Transverse colon (tissue), 4 donors: ENCODE measurements around the gene CD6. TPM values are rescaled to one million over a fixed set of nuclear protein-coding genes. Genes with fewer than 3 reads are reported as not detected.

Source experiments
- DNase-seq: peaks from one replicate; pipeline ENCODE4 v3.0.0-alpha.2; 2019
- H3K27ac ChIP-seq, 4 donors: fragments of 200-600 bp; sonication (generic); 2 replicates each; pipeline ENCODE4 v1.5.1; 2016 to 2018; ENCODE audit warnings: inconsistent platforms in 4 of 4
- H3K27me3 ChIP-seq: fragments of 200-600 bp; sonication (generic); 2 replicates; pipeline ENCODE4 v1.5.1; 2017; ENCODE audit warnings: inconsistent platforms
- H3K36me3 ChIP-seq, 4 donors: fragments of 200-600 bp; sonication (generic); 2 replicates each; pipeline ENCODE4 v1.5.1; 2017 to 2019; ENCODE audit warnings: inconsistent platforms in 4 of 4
- H3K4me1 ChIP-seq, 4 donors: fragments of 200-600 bp; sonication (generic); 2 replicates each; pipeline ENCODE4 v1.5.1; 2017 to 2020; ENCODE audit warnings: inconsistent platforms in 4 of 4
- H3K4me3 ChIP-seq, 4 donors: fragments of 200-600 bp; sonication (generic); 1 replicate in 1 of 4; 2 replicates in 3 of 4; pipeline versions ENCODE4 v1.5.1 to v1.6.1; 2017 to 2019; ENCODE audit warnings: inconsistent platforms in 4 of 4
- H3K9me3 ChIP-seq, 2 donors: fragments of 200-600 bp; sonication (generic); 2 replicates each; pipeline ENCODE4 v1.5.1; 2017 to 2019; ENCODE audit warnings: inconsistent platforms in 2 of 2
- CTCF ChIP-seq, 5 experiments: fragments of 200-600 bp in 3 of 5; fragments of 450-650 bp in 2 of 5; sonication (generic) in 3 of 5; IDR thresholded peaks; 1 replicate in 2 of 5; 2 replicates in 3 of 5; pipeline ENCODE4 v1.5.1; 2016 to 2017; ENCODE audit warnings: antibody characterized with exemption in 5 of 5, inconsistent platforms in 3 of 5, mild to moderate bottlenecking in 2 of 5, moderate library complexity in 1 of 5
- EP300 ChIP-seq: sonication (generic); formaldehyde crosslinking; IDR thresholded peaks from one replicate; pipeline ENCODE4 v1.6.1; 2017; ENCODE audit warnings: antibody characterized with exemption, low read depth
- POLR2A ChIP-seq: fragments of 450-650 bp; IDR thresholded peaks from one replicate; pipeline ENCODE4 v1.6.1; 2016; ENCODE audit warnings: antibody characterized with exemption, mild to moderate bottlenecking, moderate library complexity
- POLR2AphosphoS5 ChIP-seq, 3 donors: sonication (generic); formaldehyde crosslinking; IDR thresholded peaks; one replicate each; pipeline ENCODE4 v1.6.1; 2016; ENCODE audit warnings: antibody characterized with exemption in 3 of 3
- WGBS, 2 donors: methylation state at CpG; one replicate each; pipeline ENCODE4 v1.1.5; 2018; ENCODE audit warnings: low coverage in 1 of 2; 5-methylcytosine and 5-hydroxymethylcytosine counted together
- in situ Hi-C, 4 donors: fragments of 200-750 bp; cut with MboI; loops; one replicate each; pipeline versions ENCODE4 v1.15.0 to v1.15.1; 2017; ENCODE audit warnings: low sequenced_read_pairs in 3 of 4, low pct_ligation_motif_present in 1 of 4, low pct_unique_long_range_greater_than_20kb in 1 of 4
- intact Hi-C: fragments of 100-400 bp; cut with DNase I; formaldehyde crosslinking; loops from one replicate; pipeline ENCODE4 v1.15.1; 2023; ENCODE audit warnings: low total_unique reads
- total RNA-seq, 4 donors: library from RNA; depleted of rRNA; stranded (reverse); fragments of >200 nt; gene quantifications; one replicate each; pipeline ENCODE4 v1.1.0, GENCODE V29; 2016

CD6 gene
- total RNA-seq, 4 donors from 2014 or later = 1.9 to 4.3 (median 3.0) TPM; not detected in 1

DNA sequence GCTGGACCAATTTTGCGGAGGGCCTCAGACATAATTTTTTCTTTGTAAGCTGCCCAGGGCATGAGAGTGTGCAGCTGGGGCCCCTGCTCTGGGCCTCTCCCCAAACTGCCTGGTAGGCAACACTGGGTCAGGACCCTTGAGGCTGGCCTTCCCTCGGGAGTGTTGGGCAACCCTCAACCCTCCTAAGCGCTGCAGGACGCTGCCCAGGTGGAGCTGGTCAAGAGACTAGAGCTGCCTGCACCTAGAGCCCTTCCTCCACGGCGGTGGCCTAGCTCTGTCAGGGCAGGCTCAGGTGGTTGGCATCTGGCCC lies 47.7 kb upstream of the CD6 start:
- peak overlapping the region in 2 of 4 donors; percentile 58 to 68 for H3K4me3 ChIP-seq
- H3K27me3 ChIP-seq = peaks cover 26% of the 10 kb centered on the region
- no peak for DNase-seq
- H3K36me3 ChIP-seq = peaks cover 0 to 29% (median 13%) of the 10 kb centered on the region in 4 donors
- H3K27ac ChIP-seq = no peak overlapping the region
- no peaks in the 10 kb centered on the region for H3K9me3 ChIP-seq
- 58% methylated on average over 6 of the region's 6 CpGs; no CpG with 5 or more reads in 1 of the 2 donors for WGBS, 2 donors
- peaks cover 16 to 20% (median 19%) of the 10 kb centered on the region in 4 donors for H3K4me1 ChIP-seq
- intact Hi-C loops (no loop called here), in situ Hi-C loops (no loop called here)
- TF ChIP-seq POLR2AphosphoS5 (IDR thresholded peaks at IDR 0.05) (no peak), EP300 (no peak), CTCF (IDR thresholded peaks at IDR 0.05) (no peak), POLR2A (no peak)

DNA sequence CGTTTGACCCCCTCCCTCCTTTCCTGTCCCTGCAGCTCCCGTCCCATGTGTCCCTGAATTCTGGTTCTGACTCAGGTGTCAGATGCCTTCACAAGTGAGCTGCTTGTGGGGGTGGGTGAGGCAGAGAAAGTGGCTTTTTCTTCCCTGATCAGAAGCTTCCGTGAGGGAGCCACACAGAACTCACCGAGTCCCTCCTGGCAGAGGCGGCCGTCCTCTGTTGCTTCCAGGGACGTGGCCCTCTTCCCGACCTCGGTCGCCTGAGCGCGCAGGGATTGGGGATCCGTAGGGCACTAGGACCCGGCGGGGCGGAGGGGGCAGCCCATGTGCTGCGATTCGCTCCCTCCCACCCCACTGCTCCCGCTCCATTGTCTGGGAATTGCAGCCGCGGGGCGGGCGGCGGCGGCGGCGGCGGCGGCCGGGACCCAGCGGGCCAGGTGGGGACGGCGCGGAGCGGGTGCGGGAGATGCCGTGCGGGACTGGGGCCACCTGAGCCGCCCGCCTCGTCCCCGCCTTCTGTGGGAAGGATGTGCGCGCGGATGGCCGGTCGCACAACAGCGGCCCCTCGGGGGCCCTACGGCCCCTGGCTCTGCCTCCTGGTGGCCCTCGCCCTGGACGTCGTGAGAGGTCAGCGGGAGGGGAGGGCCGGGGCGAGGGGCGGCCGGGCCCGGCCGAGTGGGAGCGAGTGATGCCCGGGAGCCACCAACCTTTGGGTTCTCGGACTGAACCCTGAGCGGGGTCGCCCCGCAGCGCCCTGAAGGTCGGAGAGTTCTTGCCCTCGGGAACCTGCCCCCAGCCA lies 47.2 kb upstream of the CD6 start, which contains the start of gene TMEM132A:
TSS of gene TMEM132A (plus strand) at position 351 of the 796 bp plus-strand sequence. CDS start at position 525, 174 bp downstream.
- Histone ChIP-seq H3K4me3 (peak within 1 kb of the TSS; percentile 43 to 68 (median 55)), H3K9me3 (no peaks in the 10 kb centered on the region), H3K27ac (no peak within 1 kb of the TSS), H3K27me3 (peaks cover 26% of the 10 kb centered on the region), H3K4me1 (peaks cover 15 to 19% (median 18%) of the 10 kb centered on the region in 4 donors), H3K36me3 (peaks cover 0 to 29% (median 13%) of the 10 kb centered on the region in 4 donors)
- no peak for TF ChIP-seq POLR2AphosphoS5 (IDR thresholded peaks at IDR 0.05)
- TF ChIP-seq CTCF (IDR thresholded peaks at IDR 0.05) = no peak
- no peak for TF ChIP-seq EP300
- TF ChIP-seq POLR2A = no peak
- 0% methylated on average over 25 of the region's 69 CpGs; no CpG with 5 or more reads in 1 of the 2 donors for WGBS, 2 donors
- in situ Hi-C loops = no loop called here
- intact Hi-C loops = no loop called here
- peak; percentile 74 for DNase-seq

GRCh38 chr11:60924906-60925853 lies 46.3 kb upstream of the CD6 start:
- in situ Hi-C loops = no loop called here
- H3K4me1 ChIP-seq = peaks cover 14 to 19% (median 18%) of the 10 kb centered on the region in 4 donors

More at GRCh38 chr11:60924906-60925853, 46.3 kb upstream of the CD6 start:
- 3 to 7% methylated on average over 5 to 27 of the region's 35 CpGs for WGBS, 2 donors
- peak overlapping the region; percentile 43 to 68 (median 55) for H3K4me3 ChIP-seq
- intact Hi-C loops = no loop called here
- H3K9me3 ChIP-seq = no peaks in the 10 kb centered on the region
- peaks cover 0 to 24% (median 11%) of the 10 kb centered on the region in 4 donors for H3K36me3 ChIP-seq
- no peak overlapping the region for H3K27ac ChIP-seq
- TF ChIP-seq POLR2AphosphoS5 (IDR thresholded peaks at IDR 0.05) = no peak
- no peak for TF ChIP-seq POLR2A
- no peak for TF ChIP-seq CTCF (IDR thresholded peaks at IDR 0.05)
- TF ChIP-seq EP300 = no peak
- no peak for DNase-seq
- peaks cover 26% of the 10 kb centered on the region for H3K27me3 ChIP-seq
